Suprapubic skin (tissue), 3 donors: ENCODE measurements around the gene MEI1.
"Not testable (repeated sequence)": the region's sequence is repeated elsewhere in the genome, so short reads cannot be mapped to it uniquely, and the experiment has no call there.

ENCODE experiments used
- POLR2A ChIP-seq, 2 donors: fragments of 450-650 bp; IDR thresholded peaks; one replicate each; pipeline ENCODE4 v1.6.1; 2017; ENCODE audit warnings: antibody characterized with exemption in 2 of 2, mild to moderate bottlenecking in 2 of 2, moderate library complexity in 2 of 2
- TF ChIP-seq, protein P1 (sequence below), 2 donors: fragments of 200-600 bp in 1 of 2; fragments of 450-650 bp in 1 of 2; sonication (generic) in 1 of 2; IDR thresholded peaks; one replicate each; pipeline ENCODE4 v1.5.1; 2016 to 2019; ENCODE audit warnings: antibody characterized with exemption in 2 of 2, mild to moderate bottlenecking in 1 of 2, moderate library complexity in 1 of 2

DNA sequence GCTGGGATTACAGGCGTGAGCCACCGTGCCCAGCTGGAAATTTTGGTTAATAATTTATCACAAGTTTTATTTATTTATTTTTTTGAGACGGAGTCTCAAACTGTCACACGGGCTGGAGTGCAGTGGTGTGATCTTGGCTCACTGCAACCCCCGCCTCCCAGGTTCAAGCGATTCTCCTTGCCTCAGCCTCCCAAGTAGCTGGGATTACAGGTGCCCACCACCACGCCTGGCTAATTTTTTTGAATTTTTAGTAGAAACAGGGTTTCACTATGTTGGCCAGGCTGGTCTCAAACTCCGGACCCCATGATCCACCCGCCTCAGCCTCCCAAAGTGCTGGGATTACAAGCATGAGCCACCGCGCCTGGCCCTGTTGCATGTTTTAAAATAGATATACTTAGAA is 12.4 kb upstream of the MEI1 start:
- TF ChIP-seq POLR2A (IDR thresholded peaks at IDR 0.05) = not testable (repeated sequence)
- TF ChIP-seq, protein P1, sequence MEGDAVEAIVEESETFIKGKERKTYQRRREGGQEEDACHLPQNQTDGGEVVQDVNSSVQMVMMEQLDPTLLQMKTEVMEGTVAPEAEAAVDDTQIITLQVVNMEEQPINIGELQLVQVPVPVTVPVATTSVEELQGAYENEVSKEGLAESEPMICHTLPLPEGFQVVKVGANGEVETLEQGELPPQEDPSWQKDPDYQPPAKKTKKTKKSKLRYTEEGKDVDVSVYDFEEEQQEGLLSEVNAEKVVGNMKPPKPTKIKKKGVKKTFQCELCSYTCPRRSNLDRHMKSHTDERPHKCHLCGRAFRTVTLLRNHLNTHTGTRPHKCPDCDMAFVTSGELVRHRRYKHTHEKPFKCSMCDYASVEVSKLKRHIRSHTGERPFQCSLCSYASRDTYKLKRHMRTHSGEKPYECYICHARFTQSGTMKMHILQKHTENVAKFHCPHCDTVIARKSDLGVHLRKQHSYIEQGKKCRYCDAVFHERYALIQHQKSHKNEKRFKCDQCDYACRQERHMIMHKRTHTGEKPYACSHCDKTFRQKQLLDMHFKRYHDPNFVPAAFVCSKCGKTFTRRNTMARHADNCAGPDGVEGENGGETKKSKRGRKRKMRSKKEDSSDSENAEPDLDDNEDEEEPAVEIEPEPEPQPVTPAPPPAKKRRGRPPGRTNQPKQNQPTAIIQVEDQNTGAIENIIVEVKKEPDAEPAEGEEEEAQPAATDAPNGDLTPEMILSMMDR (IDR thresholded peaks at IDR 0.05) = not testable (repeated sequence)
